Measurements from ENCODE around the gene L3MBTL3.

GRCh38 chr6:130116273-130116672, 97.9 kb downstream of the L3MBTL3 start:
- TF ChIP-seq, protein P1, sequence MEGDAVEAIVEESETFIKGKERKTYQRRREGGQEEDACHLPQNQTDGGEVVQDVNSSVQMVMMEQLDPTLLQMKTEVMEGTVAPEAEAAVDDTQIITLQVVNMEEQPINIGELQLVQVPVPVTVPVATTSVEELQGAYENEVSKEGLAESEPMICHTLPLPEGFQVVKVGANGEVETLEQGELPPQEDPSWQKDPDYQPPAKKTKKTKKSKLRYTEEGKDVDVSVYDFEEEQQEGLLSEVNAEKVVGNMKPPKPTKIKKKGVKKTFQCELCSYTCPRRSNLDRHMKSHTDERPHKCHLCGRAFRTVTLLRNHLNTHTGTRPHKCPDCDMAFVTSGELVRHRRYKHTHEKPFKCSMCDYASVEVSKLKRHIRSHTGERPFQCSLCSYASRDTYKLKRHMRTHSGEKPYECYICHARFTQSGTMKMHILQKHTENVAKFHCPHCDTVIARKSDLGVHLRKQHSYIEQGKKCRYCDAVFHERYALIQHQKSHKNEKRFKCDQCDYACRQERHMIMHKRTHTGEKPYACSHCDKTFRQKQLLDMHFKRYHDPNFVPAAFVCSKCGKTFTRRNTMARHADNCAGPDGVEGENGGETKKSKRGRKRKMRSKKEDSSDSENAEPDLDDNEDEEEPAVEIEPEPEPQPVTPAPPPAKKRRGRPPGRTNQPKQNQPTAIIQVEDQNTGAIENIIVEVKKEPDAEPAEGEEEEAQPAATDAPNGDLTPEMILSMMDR (IDR thresholded peaks at IDR 0.05 in 2 of 3, conservative IDR thresholded peaks at IDR 0.05 in 1 of 3; ENCODE audit: borderline replicate concordance in 1 of 3, insufficient read depth in 1 of 3, low read depth in 2 of 3, low read length in 2 of 3) = no peak
- TF ChIP-seq JUND (IDR thresholded peaks at IDR 0.05) = no peak
- TF ChIP-seq REST (IDR thresholded peaks at IDR 0.05; ENCODE audit: low read depth) = no peak
- no peak for TF ChIP-seq EZH2 (IDR thresholded peaks at IDR 0.05)

Measured in HCT116 (cell line).